ENCODE data around the gene CDKN1A. TPM values are rescaled to one million over a fixed set of nuclear protein-coding genes. Genes with fewer than 3 reads are reported as not detected.

The CDKN1A gene
- total and polyA plus RNA-seq, 9 of the 15 experiments (the other 6 are each of a cell fraction or from before 2014, with no cell fraction given) = 0.25 to 8.1 (median 5.1) TPM

DNA sequence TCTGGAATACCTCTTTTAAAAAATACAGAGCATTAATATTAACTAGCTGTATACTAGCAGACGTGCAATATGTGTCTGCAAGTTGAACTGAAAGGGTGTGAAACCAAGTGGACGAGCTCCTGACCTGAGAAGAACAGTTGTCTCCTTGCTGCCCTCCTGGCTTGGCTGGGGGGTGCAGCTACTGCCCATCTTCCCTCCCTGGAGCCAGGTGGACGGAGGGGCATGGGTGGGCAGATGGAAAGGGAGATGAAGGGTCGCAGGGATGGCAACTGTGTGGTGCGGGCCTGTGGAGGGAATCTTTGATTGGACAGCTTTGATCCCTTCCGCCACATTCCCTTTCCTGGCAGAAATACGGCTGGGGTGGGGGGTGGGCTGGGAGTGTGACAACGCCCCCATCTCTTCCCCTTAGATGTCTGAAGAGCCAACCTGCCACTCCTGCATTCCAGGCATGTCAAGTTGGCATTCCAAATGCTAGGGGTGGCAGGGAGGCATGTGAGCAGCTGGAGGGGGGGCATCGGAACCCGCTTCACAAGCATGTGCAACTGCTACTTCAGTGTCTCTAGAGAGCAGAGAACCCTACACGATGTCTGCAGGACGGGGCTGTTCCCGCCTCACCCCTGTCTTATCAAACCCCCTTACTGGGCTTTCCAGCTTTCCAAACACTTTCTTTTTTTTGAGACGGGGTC, 47.0 kb upstream of the CDKN1A start:
- Histone ChIP-seq H4K20me1 (replicated peaks; ENCODE audit: control insufficient read depth, insufficient read depth, low read length) (no peaks in the 10 kb centered on the region), H3K9me3 (replicated peaks; ENCODE audit: control insufficient read depth, insufficient read depth, low read depth, low read length) (no peaks in the 10 kb centered on the region), H3K27me3 (ENCODE audit: control insufficient read depth in 2 of 2, insufficient read depth in 2 of 2, low read length in 2 of 2) (peaks cover 23 to 42% of the 10 kb centered on the region in 2 experiments), H3K4me2 (ENCODE audit: insufficient read depth, low read length) (no peak overlapping the region), H3K9me1 (ENCODE audit: control insufficient read depth, insufficient read depth, low read length) (no peaks in the 10 kb centered on the region), H2AFZ (ENCODE audit: low read depth, low read length) (no peak overlapping the region), H3K79me2 (ENCODE audit: control insufficient read depth, insufficient read depth, low read length) (no peaks in the 10 kb centered on the region), H3K36me3 (ENCODE audit: control insufficient read depth, insufficient read depth, low read length) (no peaks in the 10 kb centered on the region), H3K4me1 (replicated peaks in 1 of 2; ENCODE audit: control insufficient read depth in 2 of 2, insufficient read depth in 2 of 2, low read length in 2 of 2) (no peaks in the 10 kb centered on the region; a peak in 2 of 5 replicates), H3K27ac (ENCODE audit: extremely low read depth, low read depth, low read length) (no peak overlapping the region), H3K9ac (ENCODE audit: insufficient read depth in 1 of 2, low read depth in 2 of 2, low read length in 2 of 2) (no peak overlapping the region), H3K4me3 (no peak overlapping the region)
- FAIRE-seq (no peak), ATAC-seq (no peak), DNase-seq (ENCODE audit: extremely low read depth in 1 of 4, low spot score in 3 of 4) (no peak)
- ChIA-PET POLR2A (interaction anchor here (0.6 to 0.8 kb wide), 4 partner anchors 13 to 187 kb away, joined by 3 to 4 read pairs (median 3); partner anchors contain the start of gene CDKN1A), CTCF (ENCODE audit: low intra/inter-chr PET ratio) (no interaction called here)
- in situ Hi-C loops (cut with MboI) = no loop called here
- no peak for TF ChIP-seq ATF7 (IDR thresholded peaks at IDR 0.05)
- TF ChIP-seq, protein P1, sequence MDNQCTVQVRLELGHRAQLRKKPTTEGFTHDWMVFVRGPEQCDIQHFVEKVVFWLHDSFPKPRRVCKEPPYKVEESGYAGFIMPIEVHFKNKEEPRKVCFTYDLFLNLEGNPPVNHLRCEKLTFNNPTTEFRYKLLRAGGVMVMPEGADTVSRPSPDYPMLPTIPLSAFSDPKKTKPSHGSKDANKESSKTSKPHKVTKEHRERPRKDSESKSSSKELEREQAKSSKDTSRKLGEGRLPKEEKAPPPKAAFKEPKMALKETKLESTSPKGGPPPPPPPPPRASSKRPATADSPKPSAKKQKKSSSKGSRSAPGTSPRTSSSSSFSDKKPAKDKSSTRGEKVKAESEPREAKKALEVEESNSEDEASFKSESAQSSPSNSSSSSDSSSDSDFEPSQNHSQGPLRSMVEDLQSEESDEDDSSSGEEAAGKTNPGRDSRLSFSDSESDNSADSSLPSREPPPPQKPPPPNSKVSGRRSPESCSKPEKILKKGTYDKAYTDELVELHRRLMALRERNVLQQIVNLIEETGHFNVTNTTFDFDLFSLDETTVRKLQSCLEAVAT (IDR thresholded peaks at IDR 0.05) = no peak
- TF ChIP-seq, protein P2, sequence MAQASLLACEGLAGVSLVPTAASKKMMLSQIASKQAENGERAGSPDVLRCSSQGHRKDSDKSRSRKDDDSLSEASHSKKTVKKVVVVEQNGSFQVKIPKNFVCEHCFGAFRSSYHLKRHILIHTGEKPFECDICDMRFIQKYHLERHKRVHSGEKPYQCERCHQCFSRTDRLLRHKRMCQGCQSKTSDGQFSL (CRISPR knock-in tag; IDR thresholded peaks at IDR 0.05) = peak; percentile 44; the same call in 1 of the 2 replicates
- TF ChIP-seq, protein P2 (tag; IDR thresholded peaks at IDR 0.05) = no peak
- no TSS peak for BruUV-seq (replicated peaks)
- intact Hi-C loops (cut with micrococcal nuclease) = no loop called here
- WGBS (ENCODE audit: insufficient coverage, low coverage, missing lambda C conversion rate) = 23% methylated on average over 14 of the region's 14 CpGs

Measured in K562 (cell line).